Measurements from ENCODE around the gene POTEH.
"Not testable (repeated sequence)": the region's sequence is repeated elsewhere in the genome, so short reads cannot be mapped to it uniquely, and the experiment has no call there.

GRCh38 chr22:15685641-15686040, 4.2 kb upstream of the POTEH start:
- not testable (repeated sequence) for TF ChIP-seq ESRRA (IDR thresholded peaks at IDR 0.05; ENCODE audit: low read length); SIX5 (IDR thresholded peaks at IDR 0.05; ENCODE audit: low read depth, low read length, severe bottlenecking); FOS (IDR thresholded peaks at IDR 0.05; ENCODE audit: borderline replicate concordance, extremely low read depth, insufficient read length); SRF (IDR thresholded peaks at IDR 0.05; ENCODE audit: low read depth in 2 of 2, low read length in 2 of 2); HCFC1 (IDR thresholded peaks at IDR 0.05; ENCODE audit: low read length); RBBP5 (conservative IDR thresholded peaks at IDR 0.05); CBX5 (IDR thresholded peaks at IDR 0.05; ENCODE audit: low read depth); GABPA (IDR thresholded peaks at IDR 0.05; ENCODE audit: low read depth); TBL1XR1 (IDR thresholded peaks at IDR 0.05; ENCODE audit: low read depth, low read length); EZH2 (IDR thresholded peaks at IDR 0.05; ENCODE audit: borderline replicate concordance, control insufficient read depth, low read depth, low read length); KDM1A (IDR thresholded peaks at IDR 0.05; ENCODE audit: borderline replicate concordance); SMC3 (IDR thresholded peaks at IDR 0.05; ENCODE audit: borderline replicate concordance, low read length); CHD2 (IDR thresholded peaks at IDR 0.05; ENCODE audit: borderline replicate concordance, low read depth, low read length)
- TF ChIP-seq, protein P1, sequence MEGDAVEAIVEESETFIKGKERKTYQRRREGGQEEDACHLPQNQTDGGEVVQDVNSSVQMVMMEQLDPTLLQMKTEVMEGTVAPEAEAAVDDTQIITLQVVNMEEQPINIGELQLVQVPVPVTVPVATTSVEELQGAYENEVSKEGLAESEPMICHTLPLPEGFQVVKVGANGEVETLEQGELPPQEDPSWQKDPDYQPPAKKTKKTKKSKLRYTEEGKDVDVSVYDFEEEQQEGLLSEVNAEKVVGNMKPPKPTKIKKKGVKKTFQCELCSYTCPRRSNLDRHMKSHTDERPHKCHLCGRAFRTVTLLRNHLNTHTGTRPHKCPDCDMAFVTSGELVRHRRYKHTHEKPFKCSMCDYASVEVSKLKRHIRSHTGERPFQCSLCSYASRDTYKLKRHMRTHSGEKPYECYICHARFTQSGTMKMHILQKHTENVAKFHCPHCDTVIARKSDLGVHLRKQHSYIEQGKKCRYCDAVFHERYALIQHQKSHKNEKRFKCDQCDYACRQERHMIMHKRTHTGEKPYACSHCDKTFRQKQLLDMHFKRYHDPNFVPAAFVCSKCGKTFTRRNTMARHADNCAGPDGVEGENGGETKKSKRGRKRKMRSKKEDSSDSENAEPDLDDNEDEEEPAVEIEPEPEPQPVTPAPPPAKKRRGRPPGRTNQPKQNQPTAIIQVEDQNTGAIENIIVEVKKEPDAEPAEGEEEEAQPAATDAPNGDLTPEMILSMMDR (IDR thresholded peaks at IDR 0.05 in 2 of 3, conservative IDR thresholded peaks at IDR 0.05 in 1 of 3; ENCODE audit: control insufficient read depth in 2 of 3, extremely low read depth in 1 of 3, insufficient read depth in 1 of 3, low read depth in 3 of 3, low read length in 3 of 3), result not testable (repeated sequence)

Measured in GM12878 (cell line).